H1 (cell line): ENCODE results near the gene ISG15.
A peak's percentile ranks its signal among the peaks of the same experiment; 100 is the strongest.

ENCODE experiments used
- CEBPB ChIP-seq: IDR thresholded peaks from 2 replicates; pipeline ENCODE4 v1.6.1; 2012; ENCODE audit warnings: low read depth, low read length
- CTCF ChIP-seq, 3 experiments: IDR thresholded peaks; 1 replicate in 2 of 3; 2 replicates in 1 of 3; pipeline versions ENCODE4 v1.5.1 to v1.6.1; 2011; ENCODE audit warnings: low read length in 3 of 3, mild to moderate bottlenecking in 3 of 3, inconsistent platforms in 2 of 3, low read depth in 1 of 3, moderate library complexity in 1 of 3; ENCODE audit not compliant: insufficient read depth in 1 of 3; ENCODE audit errors: control extremely low read depth in 1 of 3
- EP300 ChIP-seq, 2 experiments: IDR thresholded peaks; 1 replicate in 1 of 2; 2 replicates in 1 of 2; pipeline ENCODE4 v1.6.1; 2011 to 2012; ENCODE audit warnings: low read depth in 2 of 2, low read length in 2 of 2, mild to moderate bottlenecking in 2 of 2, borderline replicate concordance in 1 of 2, inconsistent platforms in 1 of 2, moderate library complexity in 1 of 2
- JUN ChIP-seq: IDR thresholded peaks from 2 replicates; pipeline ENCODE4 v1.6.1; 2011; ENCODE audit warnings: low read depth, mild to moderate bottlenecking, improper control_type of control experiment, low read length
- MAFK ChIP-seq: IDR thresholded peaks from 2 replicates; pipeline ENCODE4 v1.6.1; 2012; ENCODE audit warnings: low read depth, mild to moderate bottlenecking, improper control_type of control experiment, low read length
- MAX ChIP-seq: IDR thresholded peaks from 2 replicates; pipeline ENCODE4 v1.6.1; 2012; ENCODE audit warnings: inconsistent platforms
- POLR2A ChIP-seq, 2 experiments: IDR thresholded peaks; 1 replicate in 1 of 2; 2 replicates in 1 of 2; pipeline ENCODE4 v1.6.1; 2011; ENCODE audit warnings: low read depth in 2 of 2, low read length in 2 of 2, mild to moderate bottlenecking in 2 of 2; ENCODE audit errors: control extremely low read depth in 1 of 2
- POLR2AphosphoS5 ChIP-seq: IDR thresholded peaks from 2 replicates; pipeline ENCODE4 v1.6.1; 2011; ENCODE audit warnings: low read depth, low read length
- SIN3A ChIP-seq, 2 experiments: IDR thresholded peaks in 1 of 2; conservative IDR thresholded peaks in 1 of 2; 2 replicates each; pipeline ENCODE4 v1.6.1; 2011 to 2012; ENCODE audit warnings: low read length in 2 of 2, improper control_type of control experiment in 1 of 2, low read depth in 1 of 2, mild to moderate bottlenecking in 1 of 2
- SIX5 ChIP-seq: IDR thresholded peaks from 2 replicates; pipeline ENCODE4 v1.6.1; 2011; ENCODE audit warnings: mild to moderate bottlenecking, low read depth, low read length
- TAF1 ChIP-seq: IDR thresholded peaks from 2 replicates; pipeline ENCODE4 v1.6.1; 2011; ENCODE audit warnings: mild to moderate bottlenecking, low read depth, low read length
- USF2 ChIP-seq: IDR thresholded peaks from 2 replicates; pipeline ENCODE4 v1.6.1; 2011; ENCODE audit warnings: low read length, improper control_type of control experiment
- YY1 ChIP-seq: IDR thresholded peaks from 2 replicates; pipeline ENCODE4 v1.6.1; 2011; ENCODE audit warnings: low read depth, mild to moderate bottlenecking, low read length

GRCh38 chr1:1035291-1035943 is 22.1 kb downstream of the ISG15 start:
- TF ChIP-seq CTCF (IDR thresholded peaks at IDR 0.05; ENCODE audit: control extremely low read depth in 1 of 3, insufficient read depth in 1 of 3, low read depth in 1 of 3, low read length in 3 of 3) = peak in 2 of 3 experiments; percentile 23 to 33; a peak in 2 of 4 replicates
- no peak for TF ChIP-seq POLR2A (IDR thresholded peaks at IDR 0.05; ENCODE audit: control extremely low read depth in 1 of 2, low read depth in 2 of 2, low read length in 2 of 2)
- TF ChIP-seq TAF1 = no peak
- no peak for TF ChIP-seq YY1
- TF ChIP-seq MAFK = no peak
- TF ChIP-seq EP300 (IDR thresholded peaks at IDR 0.05; ENCODE audit: borderline replicate concordance in 1 of 2, low read depth in 2 of 2, low read length in 2 of 2) = no peak
- TF ChIP-seq SIX5 = no peak
- TF ChIP-seq CEBPB = no peak
- TF ChIP-seq POLR2AphosphoS5 = no peak
- no peak for TF ChIP-seq MAX
- TF ChIP-seq JUN = no peak
- no peak for TF ChIP-seq USF2
- no peak for TF ChIP-seq SIN3A (conservative IDR thresholded peaks at IDR 0.05 in 1 of 2, IDR thresholded peaks at IDR 0.05 in 1 of 2; ENCODE audit: low read depth in 1 of 2, low read length in 2 of 2)
